Transverse colon (tissue), 4 donors: ENCODE measurements around the gene FOXP2. TPM values are rescaled to one million over a fixed set of nuclear protein-coding genes. Genes with fewer than 3 reads are reported as not detected.

Experiments used
- DNase-seq: peaks from one replicate; pipeline ENCODE4 v3.0.0-alpha.2; 2019
- H3K27ac ChIP-seq, 4 donors: fragments of 200-600 bp; sonication (generic); 2 replicates each; pipeline ENCODE4 v1.5.1; 2016 to 2018; ENCODE audit warnings: inconsistent platforms in 4 of 4
- H3K27me3 ChIP-seq: fragments of 200-600 bp; sonication (generic); 2 replicates; pipeline ENCODE4 v1.5.1; 2017; ENCODE audit warnings: inconsistent platforms
- H3K36me3 ChIP-seq, 4 donors: fragments of 200-600 bp; sonication (generic); 2 replicates each; pipeline ENCODE4 v1.5.1; 2017 to 2019; ENCODE audit warnings: inconsistent platforms in 4 of 4
- H3K4me1 ChIP-seq, 4 donors: fragments of 200-600 bp; sonication (generic); 2 replicates each; pipeline ENCODE4 v1.5.1; 2017 to 2020; ENCODE audit warnings: inconsistent platforms in 4 of 4
- H3K4me3 ChIP-seq, 4 donors: fragments of 200-600 bp; sonication (generic); 1 replicate in 1 of 4; 2 replicates in 3 of 4; pipeline versions ENCODE4 v1.5.1 to v1.6.1; 2017 to 2019; ENCODE audit warnings: inconsistent platforms in 4 of 4
- H3K9me3 ChIP-seq, 2 donors: fragments of 200-600 bp; sonication (generic); 2 replicates each; pipeline ENCODE4 v1.5.1; 2017 to 2019; ENCODE audit warnings: inconsistent platforms in 2 of 2
- CTCF ChIP-seq, 5 experiments: fragments of 200-600 bp in 3 of 5; fragments of 450-650 bp in 2 of 5; sonication (generic) in 3 of 5; IDR thresholded peaks; 1 replicate in 2 of 5; 2 replicates in 3 of 5; pipeline ENCODE4 v1.5.1; 2016 to 2017; ENCODE audit warnings: antibody characterized with exemption in 5 of 5, inconsistent platforms in 3 of 5, mild to moderate bottlenecking in 2 of 5, moderate library complexity in 1 of 5
- EP300 ChIP-seq: sonication (generic); formaldehyde crosslinking; IDR thresholded peaks from one replicate; pipeline ENCODE4 v1.6.1; 2017; ENCODE audit warnings: antibody characterized with exemption, low read depth
- POLR2A ChIP-seq: fragments of 450-650 bp; IDR thresholded peaks from one replicate; pipeline ENCODE4 v1.6.1; 2016; ENCODE audit warnings: antibody characterized with exemption, mild to moderate bottlenecking, moderate library complexity
- POLR2AphosphoS5 ChIP-seq, 3 donors: sonication (generic); formaldehyde crosslinking; IDR thresholded peaks; one replicate each; pipeline ENCODE4 v1.6.1; 2016; ENCODE audit warnings: antibody characterized with exemption in 3 of 3
- WGBS, 2 donors: methylation state at CpG; one replicate each; pipeline ENCODE4 v1.1.5; 2018; ENCODE audit warnings: low coverage in 1 of 2; 5-methylcytosine and 5-hydroxymethylcytosine counted together
- in situ Hi-C, 4 donors: fragments of 200-750 bp; cut with MboI; loops; one replicate each; pipeline versions ENCODE4 v1.15.0 to v1.15.1; 2017; ENCODE audit warnings: low sequenced_read_pairs in 3 of 4, low pct_ligation_motif_present in 1 of 4, low pct_unique_long_range_greater_than_20kb in 1 of 4
- intact Hi-C: fragments of 100-400 bp; cut with DNase I; formaldehyde crosslinking; loops from one replicate; pipeline ENCODE4 v1.15.1; 2023; ENCODE audit warnings: low total_unique reads
- total RNA-seq, 4 donors: library from RNA; depleted of rRNA; stranded (reverse); fragments of >200 nt; gene quantifications; one replicate each; pipeline ENCODE4 v1.1.0, GENCODE V29; 2016

The FOXP2 gene
- total RNA-seq, 4 donors from 2014 or later = 20.5 to 102 (median 34.0) TPM

GRCh38 chr7:114519240-114519639 lies 104.6 kb downstream of the FOXP2 start:
- Histone ChIP-seq H3K27me3 (no peaks in the 10 kb centered on the region), H3K27ac (no peak overlapping the region), H3K4me3 (no peak overlapping the region), H3K36me3 (no peaks in the 10 kb centered on the region), H3K9me3 (no peaks in the 10 kb centered on the region), H3K4me1 (no peaks in the 10 kb centered on the region)
- in situ Hi-C loops = no loop called here
- TF ChIP-seq CTCF (IDR thresholded peaks at IDR 0.05) = no peak
- no peak for TF ChIP-seq POLR2A
- no peak for TF ChIP-seq EP300
- no peak for TF ChIP-seq POLR2AphosphoS5 (IDR thresholded peaks at IDR 0.05)
- intact Hi-C loops = no loop called here
- DNase-seq = no peak
- 70 to 71% methylated on average over 1 of the region's 1 CpG for WGBS, 2 donors

- Histone ChIP-seq H3K9me3 (no peaks in the 10 kb centered on the region), H3K27ac (no peak overlapping the region), H3K36me3 (no peaks in the 10 kb centered on the region), H3K4me1 (no peaks in the 10 kb centered on the region), H3K27me3 (no peaks in the 10 kb centered on the region), H3K4me3 (no peak overlapping the region)
- TF ChIP-seq POLR2AphosphoS5 (IDR thresholded peaks at IDR 0.05) (no peak), POLR2A (no peak), EP300 (no peak), CTCF (IDR thresholded peaks at IDR 0.05) (no peak)
- in situ Hi-C loops = no loop called here
- intact Hi-C loops = no loop called here
- DNase-seq = no peak
- WGBS, 2 donors = 67 to 70% methylated on average over 1 of the region's 1 CpG
Observed at GRCh38 chr7:114522081-114522480, 107.5 kb downstream of the FOXP2 start.

- Histone ChIP-seq H3K27ac (peak overlapping the region in 1 of 4 donors; percentile 5), H3K9me3 (no peaks in the 10 kb centered on the region), H3K36me3 (no peaks in the 10 kb centered on the region), H3K4me3 (no peak overlapping the region), H3K4me1 (peaks cover 0 to 21% (median 6%) of the 10 kb centered on the region in 4 donors), H3K27me3 (no peaks in the 10 kb centered on the region)
- in situ Hi-C loops = loop anchor here in 1 of 4 donors (25.0 kb wide), 1 partner anchor 440 kb away; no protein-coding TSS in a partner anchor
- TF ChIP-seq POLR2AphosphoS5 (IDR thresholded peaks at IDR 0.05) = no peak
- TF ChIP-seq CTCF (IDR thresholded peaks at IDR 0.05) = no peak
- TF ChIP-seq EP300 = no peak
- TF ChIP-seq POLR2A = no peak
- no peak for DNase-seq
- 41 to 59% methylated on average over 3 of the region's 3 CpGs for WGBS, 2 donors
- intact Hi-C loops = no loop called here
Observed at GRCh38 chr7:114527589-114527988, 113.0 kb downstream of the FOXP2 start.

- Histone ChIP-seq H3K4me3 (no peak overlapping the region), H3K27ac (peak overlapping the region in 2 of 4 donors; percentile 7 to 44), H3K36me3 (no peaks in the 10 kb centered on the region), H3K9me3 (no peaks in the 10 kb centered on the region), H3K4me1 (peaks cover 0 to 40% (median 12%) of the 10 kb centered on the region in 4 donors), H3K27me3 (no peaks in the 10 kb centered on the region)
- WGBS, 2 donors = 39 to 47% methylated on average over 5 of the region's 5 CpGs
- no peak for DNase-seq
- in situ Hi-C loops (loop anchor here in 1 of 4 donors (25.0 kb wide), 1 partner anchor 443 kb away; no protein-coding TSS in a partner anchor), intact Hi-C loops (no loop called here)
- TF ChIP-seq POLR2AphosphoS5 (IDR thresholded peaks at IDR 0.05) (peak in 1 of 3 donors; percentile 40), CTCF (IDR thresholded peaks at IDR 0.05) (no peak)
Observed at GRCh38 chr7:114530057-114530611, 115.5 kb downstream of the FOXP2 start.
